PFSK-1 (cell line): Measurements from ENCODE around the gene SLMAP.

Experiments used
- FOXP2 ChIP-seq: optimal IDR thresholded peaks from 2 replicates; pipeline ENCODE3; 2011; ENCODE audit warnings: borderline replicate concordance, control low read depth, inconsistent platforms; ENCODE audit not compliant: insufficient read depth; ENCODE audit errors: extremely low read length, extremely low read depth
- POLR2AphosphoS5 ChIP-seq: IDR thresholded peaks from 2 replicates; pipeline ENCODE4 v1.6.1; 2012; ENCODE audit warnings: low read depth, mild to moderate bottlenecking, control low read depth, low read length, moderate library complexity
- SIN3A ChIP-seq: IDR thresholded peaks from 2 replicates; pipeline ENCODE4 v1.6.1; 2012; ENCODE audit warnings: mild to moderate bottlenecking, low read length, moderate library complexity, borderline replicate concordance; ENCODE audit not compliant: insufficient read depth
- TAF1 ChIP-seq: IDR thresholded peaks from 2 replicates; pipeline ENCODE4 v1.6.1; 2012; ENCODE audit warnings: low read length, control low read depth, borderline replicate concordance; ENCODE audit not compliant: insufficient read depth
- TF ChIP-seq, protein P1 (sequence below), 2 experiments: IDR thresholded peaks; 2 replicates each; pipeline versions ENCODE4 v1.6.1 to v1.8.0; 2011 to 2012; ENCODE audit warnings: low read depth in 2 of 2, low read length in 2 of 2, control low read depth in 1 of 2, inconsistent platforms in 1 of 2, mild to moderate bottlenecking in 1 of 2, moderate library complexity in 1 of 2; ENCODE audit not compliant: insufficient read depth in 1 of 2

SLMAP gene

DNA sequence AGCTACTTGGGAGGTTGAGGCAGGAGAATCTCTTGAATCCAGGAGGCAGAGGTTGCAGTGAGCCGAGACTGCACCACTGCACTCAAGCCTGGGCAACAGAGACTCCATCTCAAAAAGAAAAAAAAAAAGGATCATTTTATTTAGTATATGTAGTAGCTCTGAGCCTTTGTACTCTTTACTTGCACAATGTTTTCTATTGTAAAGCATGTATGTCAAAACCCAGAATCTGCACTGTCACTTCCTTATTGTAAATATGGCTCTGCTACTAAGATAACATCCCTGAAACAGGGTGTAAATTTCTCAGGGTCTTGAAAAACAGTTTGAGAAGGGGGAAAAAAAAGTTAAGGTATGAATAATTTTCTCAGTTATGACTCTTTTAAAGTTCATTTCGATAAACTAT, 35.1 kb downstream of the SLMAP start:
- TF ChIP-seq POLR2AphosphoS5 (no peak), FOXP2 (no peak)
- TF ChIP-seq, protein P1, sequence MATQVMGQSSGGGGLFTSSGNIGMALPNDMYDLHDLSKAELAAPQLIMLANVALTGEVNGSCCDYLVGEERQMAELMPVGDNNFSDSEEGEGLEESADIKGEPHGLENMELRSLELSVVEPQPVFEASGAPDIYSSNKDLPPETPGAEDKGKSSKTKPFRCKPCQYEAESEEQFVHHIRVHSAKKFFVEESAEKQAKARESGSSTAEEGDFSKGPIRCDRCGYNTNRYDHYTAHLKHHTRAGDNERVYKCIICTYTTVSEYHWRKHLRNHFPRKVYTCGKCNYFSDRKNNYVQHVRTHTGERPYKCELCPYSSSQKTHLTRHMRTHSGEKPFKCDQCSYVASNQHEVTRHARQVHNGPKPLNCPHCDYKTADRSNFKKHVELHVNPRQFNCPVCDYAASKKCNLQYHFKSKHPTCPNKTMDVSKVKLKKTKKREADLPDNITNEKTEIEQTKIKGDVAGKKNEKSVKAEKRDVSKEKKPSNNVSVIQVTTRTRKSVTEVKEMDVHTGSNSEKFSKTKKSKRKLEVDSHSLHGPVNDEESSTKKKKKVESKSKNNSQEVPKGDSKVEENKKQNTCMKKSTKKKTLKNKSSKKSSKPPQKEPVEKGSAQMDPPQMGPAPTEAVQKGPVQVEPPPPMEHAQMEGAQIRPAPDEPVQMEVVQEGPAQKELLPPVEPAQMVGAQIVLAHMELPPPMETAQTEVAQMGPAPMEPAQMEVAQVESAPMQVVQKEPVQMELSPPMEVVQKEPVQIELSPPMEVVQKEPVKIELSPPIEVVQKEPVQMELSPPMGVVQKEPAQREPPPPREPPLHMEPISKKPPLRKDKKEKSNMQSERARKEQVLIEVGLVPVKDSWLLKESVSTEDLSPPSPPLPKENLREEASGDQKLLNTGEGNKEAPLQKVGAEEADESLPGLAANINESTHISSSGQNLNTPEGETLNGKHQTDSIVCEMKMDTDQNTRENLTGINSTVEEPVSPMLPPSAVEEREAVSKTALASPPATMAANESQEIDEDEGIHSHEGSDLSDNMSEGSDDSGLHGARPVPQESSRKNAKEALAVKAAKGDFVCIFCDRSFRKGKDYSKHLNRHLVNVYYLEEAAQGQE (IDR thresholded peaks at IDR 0.05; ENCODE audit: insufficient read depth in 1 of 2, low read depth in 2 of 2, low read length in 2 of 2): no peak

DNA sequence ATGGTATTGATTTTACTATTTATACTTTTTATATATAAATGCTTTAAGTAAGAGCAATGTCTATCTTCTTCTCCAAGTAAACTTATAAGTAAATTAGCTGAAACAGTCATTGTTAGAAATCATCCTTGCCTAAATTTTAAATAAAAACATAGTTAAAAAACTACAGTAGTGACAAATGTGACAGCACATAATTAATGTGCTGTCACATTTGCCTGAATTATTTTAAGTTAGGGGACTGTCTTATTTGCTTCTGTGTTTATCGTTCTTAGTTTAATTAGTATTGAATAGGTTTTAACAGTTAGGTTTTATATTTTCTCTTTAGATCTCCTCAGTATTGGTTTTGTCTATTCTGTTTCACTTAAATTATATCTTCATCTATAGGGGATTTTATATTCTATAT, 36.1 kb downstream of the SLMAP start:
- TF ChIP-seq, protein P1 (IDR thresholded peaks at IDR 0.05; ENCODE audit: insufficient read depth in 1 of 2, low read depth in 2 of 2, low read length in 2 of 2): no peak
- TF ChIP-seq FOXP2 (no peak), TAF1 (no peak), SIN3A (no peak), POLR2AphosphoS5 (no peak)

DNA sequence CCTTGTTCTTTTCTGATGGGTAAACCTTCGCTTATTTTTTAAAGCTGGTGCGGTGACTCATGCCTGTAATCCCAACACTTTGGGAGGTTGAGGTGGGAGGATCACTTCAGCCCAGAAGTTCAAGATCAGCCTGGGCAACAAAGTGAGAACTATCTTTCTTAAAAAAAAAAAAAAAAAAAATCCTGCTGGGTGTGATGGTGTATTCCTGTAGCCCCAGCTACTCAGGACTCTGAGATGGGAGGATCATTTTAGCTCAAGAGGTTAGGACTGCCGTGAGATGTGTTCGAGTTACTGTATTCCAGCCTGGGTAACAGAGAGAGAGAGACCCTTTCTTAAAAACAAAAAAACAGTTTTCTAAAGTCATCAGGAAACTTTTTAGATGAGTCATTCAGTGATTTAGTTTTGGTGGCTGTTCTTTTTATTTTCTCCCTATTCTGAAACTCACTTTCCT, 37.7 kb downstream of the SLMAP start:
- TF ChIP-seq TAF1 (no peak), POLR2AphosphoS5 (no peak), FOXP2 (no peak)
- TF ChIP-seq, protein P1 (IDR thresholded peaks at IDR 0.05; ENCODE audit: insufficient read depth in 1 of 2, low read depth in 2 of 2, low read length in 2 of 2): no peak

DNA sequence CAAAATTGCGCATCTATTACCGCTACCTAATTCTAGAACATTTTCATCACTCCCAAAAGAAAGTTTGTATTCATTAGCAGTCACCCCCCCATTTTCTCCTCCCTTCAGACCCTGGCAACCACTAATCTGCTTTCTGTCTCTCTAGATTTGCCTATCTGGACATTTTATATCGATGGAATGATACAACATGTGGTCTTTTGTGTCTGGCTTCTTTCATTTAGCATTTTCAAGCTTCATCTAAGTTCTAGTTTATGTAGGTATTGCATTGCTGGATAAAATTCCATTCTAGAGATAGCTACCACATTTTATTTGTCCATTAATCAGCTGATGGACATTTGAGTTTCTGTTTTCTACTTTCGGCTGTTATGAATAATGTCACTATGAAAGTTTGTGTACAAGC, 38.4 kb downstream of the SLMAP start:
- TF ChIP-seq SIN3A (no peak), FOXP2 (no peak), TAF1 (no peak), POLR2AphosphoS5 (no peak)
- TF ChIP-seq, protein P1 (IDR thresholded peaks at IDR 0.05; ENCODE audit: insufficient read depth in 1 of 2, low read depth in 2 of 2, low read length in 2 of 2): no peak

DNA sequence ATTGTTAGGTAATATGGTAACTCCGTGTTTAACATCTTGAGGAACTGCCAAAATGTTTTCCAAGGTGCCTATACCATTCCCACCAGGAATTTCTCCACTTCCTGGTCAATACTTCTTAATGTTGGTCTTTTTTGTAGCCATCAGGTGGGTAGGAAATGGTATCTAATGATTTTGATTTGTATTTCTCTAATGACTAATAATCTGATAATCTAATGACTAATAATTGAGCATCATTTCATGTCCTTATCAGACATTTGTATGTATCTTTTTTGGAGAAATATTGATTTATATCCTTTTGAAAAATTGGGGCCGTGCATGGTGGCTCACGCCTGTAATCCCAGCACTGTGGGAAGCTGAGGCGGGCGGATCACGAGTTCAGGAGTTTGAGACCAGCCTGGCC, 38.8 kb downstream of the SLMAP start:
- TF ChIP-seq SIN3A: no peak
- TF ChIP-seq POLR2AphosphoS5: no peak
- no peak for TF ChIP-seq TAF1
